Osteoblast (primary cell): ENCODE results near the gene CRYAA. TPM values are rescaled to one million over a fixed set of nuclear protein-coding genes. Genes with fewer than 3 reads are reported as not detected.
"Not testable (repeated sequence)": the region's sequence is repeated elsewhere in the genome, so short reads cannot be mapped to it uniquely, and the experiment has no call there.

Experiments used
- DNase-seq: peaks from one replicate; pipeline ENCODE4 v3.0.0; 2011; ENCODE audit warnings: low spot score, mixed read lengths; ENCODE audit not compliant: insufficient read length; ENCODE audit errors: missing footprints
- H2AFZ ChIP-seq: 2 replicates; pipeline ENCODE4 v1.6.0; 2011; ENCODE audit warnings: mild to moderate bottlenecking, low read length
- H3K27ac ChIP-seq: 2 replicates; pipeline ENCODE4 v1.5.1; 2011; ENCODE audit warnings: mild to moderate bottlenecking, low read depth, low read length, moderate library complexity
- H3K27me3 ChIP-seq: 2 replicates; pipeline ENCODE4 v1.6.0; 2012; ENCODE audit warnings: mild to moderate bottlenecking, control low read depth, inconsistent platforms, low read length, moderate library complexity; ENCODE audit not compliant: insufficient read depth
- H3K36me3 ChIP-seq: 2 replicates; pipeline ENCODE4 v1.5.1; 2011; ENCODE audit warnings: mild to moderate bottlenecking, low read length, control low read depth, moderate library complexity; ENCODE audit not compliant: insufficient read depth
- H3K4me1 ChIP-seq: 2 replicates; pipeline ENCODE4 v1.5.1; 2011; ENCODE audit warnings: mild to moderate bottlenecking, low read length, control low read depth, moderate library complexity; ENCODE audit not compliant: insufficient read depth
- H3K4me2 ChIP-seq: 2 replicates; pipeline ENCODE4 v1.6.0; 2011; ENCODE audit warnings: mild to moderate bottlenecking, low read length; ENCODE audit not compliant: insufficient read depth
- H3K4me3 ChIP-seq: fragments of 200-600 bp; sonication (generic); 3 replicates; pipeline ENCODE4 v1.5.1; 2012; ENCODE audit warnings: mild to moderate bottlenecking, low read length, inconsistent platforms; ENCODE audit not compliant: insufficient read depth
- H3K79me2 ChIP-seq: 2 replicates; pipeline ENCODE4 v1.6.0; 2012; ENCODE audit warnings: mild to moderate bottlenecking, low read length, control low read depth, inconsistent platforms; ENCODE audit not compliant: insufficient read depth
- H3K9me3 ChIP-seq: 2 replicates; pipeline ENCODE4 v1.5.1; 2011; ENCODE audit warnings: low read depth, low read length, control low read depth
- H4K20me1 ChIP-seq: 2 replicates; pipeline ENCODE4 v1.6.0; 2012; ENCODE audit warnings: mild to moderate bottlenecking, low read length, control low read depth; ENCODE audit not compliant: insufficient read depth
- total RNA-seq: library from RNA; depleted of rRNA; stranded (reverse); fragments of >200 nt; gene quantifications from 2 replicates; pipeline ENCODE4 v1.2.3, GENCODE V29; 2012

Gene CRYAA
- total RNA-seq, 1 donor, result not detected

GRCh38 chr21:43173438-43173837, 4.6 kb downstream of the CRYAA start:
- H3K4me2 ChIP-seq, H3K79me2 ChIP-seq, H3K27ac ChIP-seq, H3K36me3 ChIP-seq, H3K4me3 ChIP-seq, H2AFZ ChIP-seq, H3K4me1 ChIP-seq, DNase-seq, H3K9me3 ChIP-seq, H4K20me1 ChIP-seq, H3K27me3 ChIP-seq: not testable (repeated sequence)

- H3K4me2 ChIP-seq, result not testable (repeated sequence)
Measured at GRCh38 chr21:43173930-43174329, 5.1 kb downstream of the CRYAA start.

GRCh38 chr21:43174998-43175397, 6.2 kb downstream of the CRYAA start:
- not testable (repeated sequence) for H3K4me1 ChIP-seq

More at GRCh38 chr21:43173930-43174329, 5.1 kb downstream of the CRYAA start:
- not testable (repeated sequence) for H3K36me3 ChIP-seq, H3K9me3 ChIP-seq, H3K27ac ChIP-seq, H3K4me1 ChIP-seq, H4K20me1 ChIP-seq, H3K4me3 ChIP-seq, H2AFZ ChIP-seq, DNase-seq, H3K79me2 ChIP-seq, H3K27me3 ChIP-seq

GRCh38 chr21:43176621-43177020, 7.8 kb downstream of the CRYAA start:
- not testable (repeated sequence) for DNase-seq, H3K4me1 ChIP-seq, H3K36me3 ChIP-seq, H4K20me1 ChIP-seq, H3K9me3 ChIP-seq, H2AFZ ChIP-seq, H3K27me3 ChIP-seq, H3K27ac ChIP-seq, H3K4me3 ChIP-seq, H3K79me2 ChIP-seq, H3K4me2 ChIP-seq

More at GRCh38 chr21:43174998-43175397, 6.2 kb downstream of the CRYAA start:
- not testable (repeated sequence) for H2AFZ ChIP-seq, H3K27ac ChIP-seq, H3K27me3 ChIP-seq, H3K4me3 ChIP-seq, DNase-seq, H3K9me3 ChIP-seq, H3K79me2 ChIP-seq, H3K36me3 ChIP-seq, H3K4me2 ChIP-seq, H4K20me1 ChIP-seq

- H3K27ac ChIP-seq, H3K9me3 ChIP-seq, H4K20me1 ChIP-seq, H3K36me3 ChIP-seq, H3K27me3 ChIP-seq, DNase-seq, H3K4me3 ChIP-seq, H3K79me2 ChIP-seq, H3K4me1 ChIP-seq, H3K4me2 ChIP-seq, H2AFZ ChIP-seq: not testable (repeated sequence)
Measured at GRCh38 chr21:43177043-43177906, 8.5 kb downstream of the CRYAA start.

- H3K4me3 ChIP-seq, H3K36me3 ChIP-seq, H3K4me1 ChIP-seq, H3K79me2 ChIP-seq, H3K27ac ChIP-seq, H3K27me3 ChIP-seq, H4K20me1 ChIP-seq, DNase-seq, H2AFZ ChIP-seq, H3K4me2 ChIP-seq, H3K9me3 ChIP-seq: not testable (repeated sequence)
Measured at GRCh38 chr21:43178175-43178826, 9.5 kb downstream of the CRYAA start.

- H3K27ac ChIP-seq, DNase-seq, H2AFZ ChIP-seq, H3K36me3 ChIP-seq, H3K9me3 ChIP-seq, H3K4me2 ChIP-seq, H3K4me3 ChIP-seq, H3K4me1 ChIP-seq, H3K27me3 ChIP-seq, H4K20me1 ChIP-seq, H3K79me2 ChIP-seq: not testable (repeated sequence)
Measured at GRCh38 chr21:43181033-43181432, 12.2 kb downstream of the CRYAA start.

GRCh38 chr21:43187268-43187667, 18.5 kb downstream of the CRYAA start:
- not testable (repeated sequence) for H3K79me2 ChIP-seq, DNase-seq, H3K4me2 ChIP-seq, H4K20me1 ChIP-seq, H3K4me1 ChIP-seq, H2AFZ ChIP-seq, H3K9me3 ChIP-seq, H3K36me3 ChIP-seq, H3K27ac ChIP-seq, H3K4me3 ChIP-seq
- peaks cover 23% of the 10 kb centered on the region for H3K27me3 ChIP-seq
